GM19351 (cell line): ENCODE measurements around the gene SPNS1.
"Not testable (repeated sequence)": the region's sequence is repeated elsewhere in the genome, so short reads cannot be mapped to it uniquely, and the experiment has no call there.

Experiments used
- ATAC-seq: cut with Tn5 transposase; IDR thresholded peaks from one replicate; pipeline ENCODE4 v1.9.1; 2021; ENCODE audit warnings: mild to moderate bottlenecking, moderate library complexity; ENCODE audit not compliant: unreplicated experiment

The SPNS1 gene

DNA sequence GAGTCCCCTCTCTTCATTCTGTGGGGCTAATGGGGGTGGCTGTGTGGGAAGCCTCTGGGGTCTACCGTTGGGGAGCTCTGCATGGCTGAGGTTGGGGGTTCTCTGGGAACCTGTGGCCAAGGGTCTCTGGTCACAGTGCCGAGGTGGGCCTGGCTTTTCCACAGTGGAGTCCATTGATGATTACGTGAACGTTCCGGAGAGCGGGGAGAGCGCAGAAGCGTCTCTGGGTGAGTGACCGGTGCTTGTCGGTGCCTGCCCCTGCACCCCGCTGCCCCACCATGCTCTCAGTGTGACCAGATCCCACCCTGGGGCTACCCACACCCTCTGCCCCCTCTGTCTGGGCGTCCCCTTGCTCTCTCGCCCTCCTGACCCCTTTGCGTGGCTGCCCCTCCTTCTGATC, 14.8 kb downstream of the SPNS1 start:
- no peak for ATAC-seq

- no peak for ATAC-seq
Observed at GRCh38 chr16:28990375-28991040, 15.9 kb downstream of the SPNS1 start.

- no peak for ATAC-seq
Observed at GRCh38 chr16:28991687-28992086, 17.1 kb downstream of the SPNS1 start.

- no peak for ATAC-seq
Observed at GRCh38 chr16:28992496-28992895, 17.9 kb downstream of the SPNS1 start.

- no peak for ATAC-seq
Observed at GRCh38 chr16:28998837-28999236, 24.3 kb downstream of the SPNS1 start.

DNA sequence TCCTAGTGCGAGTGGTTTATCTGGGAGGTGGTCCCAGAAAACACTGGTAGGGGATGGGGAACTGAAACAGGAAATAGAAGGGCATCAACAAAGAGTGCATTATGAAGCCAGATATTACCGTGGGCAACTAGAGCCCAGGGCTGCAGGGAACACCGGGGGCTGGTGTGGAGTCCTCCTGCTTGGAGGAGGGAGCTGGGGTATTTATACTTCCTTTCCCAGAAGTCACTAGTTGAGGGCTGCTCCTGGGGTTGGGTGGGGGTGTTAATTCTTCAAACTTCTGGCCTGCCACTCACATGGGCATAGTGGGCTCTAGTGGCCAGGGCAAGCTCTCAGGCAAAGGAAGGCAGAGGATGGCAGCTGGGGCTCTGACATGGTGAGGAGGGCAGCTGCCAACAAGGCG, 25.0 kb downstream of the SPNS1 start:
- ATAC-seq, result no peak

GRCh38 chr16:29000019-29000418, 25.4 kb downstream of the SPNS1 start:
- no peak for ATAC-seq

- not testable (repeated sequence) for ATAC-seq
Observed at GRCh38 chr16:29004496-29005139, 30.0 kb downstream of the SPNS1 start.

DNA sequence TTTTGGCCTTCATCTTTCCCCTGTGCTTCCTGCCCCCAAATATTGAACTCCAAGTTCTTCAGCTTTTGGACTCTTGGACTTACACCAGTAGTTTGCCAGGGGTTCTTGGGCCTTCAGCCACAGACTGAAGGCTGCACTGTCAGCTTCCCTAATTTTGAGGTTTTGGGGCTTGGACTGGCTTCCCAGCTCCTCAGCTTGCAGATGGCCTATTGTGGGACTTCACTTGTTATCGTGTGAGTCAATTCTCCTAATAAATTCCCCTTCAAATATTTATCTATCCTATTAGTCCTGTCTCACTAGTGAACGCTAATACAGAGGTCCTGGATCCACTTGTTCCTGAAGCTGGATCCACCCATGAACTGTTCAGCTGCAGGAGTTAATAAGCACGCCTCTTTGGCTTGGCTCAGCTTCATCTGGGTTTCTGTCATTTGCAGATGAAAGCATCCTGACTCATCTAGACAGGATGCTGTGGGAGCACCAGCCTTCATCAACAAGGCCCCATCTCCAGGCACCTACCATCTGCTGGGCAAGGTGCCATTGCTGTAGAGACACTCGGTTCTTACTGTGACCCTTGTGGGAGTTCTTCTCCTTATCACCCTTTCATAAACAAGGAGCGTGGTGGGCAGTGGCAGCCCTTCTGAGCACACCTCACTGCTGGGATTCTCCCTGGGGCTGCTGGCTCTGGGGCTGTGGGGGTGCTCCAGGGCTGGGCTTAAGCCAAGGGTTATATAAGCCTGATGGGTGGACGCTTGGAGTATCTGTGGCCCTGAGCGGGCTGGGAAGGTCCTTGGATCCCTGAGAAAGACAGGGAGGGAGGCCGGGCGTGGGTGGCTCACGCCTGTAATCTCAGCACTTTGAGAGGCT, 33.4 kb downstream of the SPNS1 start:
- no peak for ATAC-seq

DNA sequence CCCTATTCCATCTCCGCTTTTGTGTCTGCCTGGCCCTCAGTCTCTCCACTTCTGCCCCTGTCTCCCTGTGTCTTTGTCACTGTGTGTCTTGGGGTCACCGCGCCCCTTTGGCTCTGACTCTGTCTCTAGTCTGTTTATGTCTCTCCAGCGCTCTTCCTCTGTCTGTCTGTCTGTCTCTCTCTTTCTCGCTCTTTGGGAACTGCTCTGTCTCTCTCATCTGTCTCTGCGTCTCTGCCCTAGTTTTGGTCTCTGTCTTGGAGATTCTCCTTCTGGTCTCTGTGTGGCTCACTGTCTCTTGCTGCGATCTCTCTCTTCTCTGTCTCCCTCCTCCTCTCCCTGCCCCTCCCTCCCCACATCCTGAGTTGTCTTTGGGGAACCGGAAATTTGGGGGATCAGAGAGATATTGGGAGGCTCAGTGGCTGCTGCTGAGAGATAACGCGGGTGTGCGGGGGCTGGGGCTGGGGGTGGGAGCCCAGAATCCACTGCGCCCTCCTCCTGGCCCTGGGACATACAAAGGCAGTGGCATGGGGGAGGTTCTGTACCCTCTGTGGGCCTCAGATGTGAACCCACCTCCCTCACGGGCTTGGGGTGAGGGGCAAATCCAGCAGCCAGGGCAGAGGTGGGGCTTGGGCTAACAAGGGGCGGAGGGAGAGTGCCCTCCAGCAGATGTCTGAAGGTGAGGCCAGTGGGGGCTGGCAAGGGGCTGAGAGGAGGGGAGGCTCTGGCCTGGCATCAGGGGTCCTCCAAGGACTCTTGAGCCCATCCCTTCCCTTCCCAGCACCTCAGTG, 34.7 kb downstream of the SPNS1 start:
- ATAC-seq, result no peak

DNA sequence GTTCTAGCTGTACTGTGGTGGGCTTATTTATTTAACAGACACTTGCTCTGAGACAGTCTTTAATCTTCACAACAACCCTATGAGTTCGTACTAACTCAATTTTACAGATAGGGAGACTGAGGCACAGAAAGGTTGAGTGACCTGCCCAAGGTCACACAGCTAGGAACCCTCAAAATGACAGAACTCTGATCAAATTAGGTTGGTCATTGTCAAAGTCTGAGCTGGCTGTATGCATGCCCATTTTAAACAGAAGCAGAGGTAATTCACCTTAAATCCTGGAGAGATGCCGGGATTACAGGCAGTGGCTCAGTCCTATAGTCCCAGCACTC, 35.2 kb downstream of the SPNS1 start:
- ATAC-seq, result no peak

- no peak for ATAC-seq
Observed at GRCh38 chr16:29011112-29011511, 36.5 kb downstream of the SPNS1 start.

DNA sequence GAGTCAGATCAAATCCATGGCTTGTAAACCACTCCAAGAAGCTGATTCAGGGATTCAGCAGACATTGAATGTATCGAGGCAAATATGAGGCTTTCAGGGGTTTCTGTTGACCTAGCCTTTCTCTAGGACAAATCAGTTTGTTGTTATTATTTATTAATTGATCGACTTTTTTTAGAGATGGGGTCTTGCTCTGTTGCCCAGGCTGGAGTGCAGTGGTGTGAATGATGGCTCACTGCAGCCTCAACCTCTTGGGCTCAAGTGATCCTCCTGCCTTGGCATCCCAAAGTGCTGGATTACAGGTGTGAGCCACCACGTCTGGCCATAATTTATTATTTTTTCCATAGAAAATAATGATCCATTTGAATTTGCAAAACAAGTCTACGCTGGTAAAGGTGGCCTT, 37.3 kb downstream of the SPNS1 start:
- ATAC-seq, result no peak

DNA sequence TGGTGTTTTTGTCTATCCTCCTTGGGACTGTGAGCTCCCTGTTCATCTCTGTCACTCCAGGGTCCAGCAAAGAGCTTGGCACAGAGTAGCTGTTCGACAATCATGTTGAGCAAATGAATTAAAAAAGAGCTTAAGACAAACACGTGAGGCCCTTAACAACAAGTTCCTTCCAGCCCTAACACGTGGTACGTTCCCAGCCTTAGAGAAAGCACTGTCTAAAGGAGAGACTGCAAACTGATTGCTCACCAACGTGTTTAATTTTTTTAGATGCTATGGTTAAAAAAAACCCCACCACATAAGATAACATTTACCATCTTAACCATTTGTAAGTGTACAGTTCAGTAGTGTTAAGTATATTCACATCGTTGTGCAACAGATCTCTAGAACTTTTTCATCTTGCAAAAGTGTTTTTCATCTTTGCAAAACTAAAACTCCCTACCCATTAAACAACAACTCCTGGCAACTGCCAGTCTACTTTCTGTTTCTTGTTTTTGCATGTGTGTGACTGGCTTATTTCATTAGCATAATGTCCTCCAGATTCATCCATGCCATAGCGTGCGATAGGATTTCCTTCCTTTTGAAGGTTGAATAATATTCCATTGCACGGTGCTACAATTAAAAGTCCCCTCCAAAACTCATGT, 38.5 kb downstream of the SPNS1 start:
- ATAC-seq, result no peak

DNA sequence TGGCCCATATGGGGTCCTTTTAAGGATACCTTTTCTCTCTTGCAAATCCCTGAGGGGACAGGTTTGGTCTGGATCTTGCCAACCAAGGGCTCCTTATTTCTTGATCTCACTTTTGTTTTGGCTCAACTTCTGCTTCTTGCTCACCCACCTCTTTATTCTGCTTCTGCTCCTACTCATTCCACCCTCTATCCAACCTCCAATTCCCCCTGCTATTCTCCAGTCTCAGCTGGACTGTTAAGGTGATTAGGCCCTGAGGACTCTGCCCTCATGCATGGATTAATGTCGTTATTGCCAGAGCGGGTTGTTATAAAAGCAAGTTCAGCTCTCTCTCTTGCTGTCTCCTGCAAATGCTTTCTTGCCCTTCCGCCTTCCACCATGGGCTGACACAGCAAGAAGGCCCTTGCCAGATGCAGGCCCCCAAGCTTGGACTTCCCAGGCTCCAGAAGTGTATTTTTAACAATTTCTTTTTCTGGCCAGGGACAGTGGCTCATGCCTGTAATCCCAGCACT, 40.0 kb downstream of the SPNS1 start:
- ATAC-seq, result no peak

DNA sequence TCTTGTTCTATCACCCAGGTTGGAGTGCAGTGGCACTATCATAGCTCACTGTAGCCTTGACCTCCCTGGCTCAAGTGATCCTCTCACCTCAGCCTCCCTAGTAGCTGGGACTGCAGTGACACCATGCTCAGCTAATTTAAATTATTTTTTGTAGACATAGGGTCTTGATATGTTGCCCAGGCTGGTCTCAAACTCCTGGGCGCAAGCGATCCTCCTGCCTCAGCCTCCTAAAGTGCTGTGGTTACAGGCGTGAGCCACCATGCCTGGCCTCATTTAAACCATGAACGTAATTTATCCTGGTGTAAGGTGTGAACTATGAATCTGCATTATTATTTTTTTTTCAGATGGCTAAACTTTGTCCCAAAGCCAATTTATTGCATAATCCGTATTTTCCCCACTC, 47.6 kb downstream of the SPNS1 start:
- no peak for ATAC-seq

DNA sequence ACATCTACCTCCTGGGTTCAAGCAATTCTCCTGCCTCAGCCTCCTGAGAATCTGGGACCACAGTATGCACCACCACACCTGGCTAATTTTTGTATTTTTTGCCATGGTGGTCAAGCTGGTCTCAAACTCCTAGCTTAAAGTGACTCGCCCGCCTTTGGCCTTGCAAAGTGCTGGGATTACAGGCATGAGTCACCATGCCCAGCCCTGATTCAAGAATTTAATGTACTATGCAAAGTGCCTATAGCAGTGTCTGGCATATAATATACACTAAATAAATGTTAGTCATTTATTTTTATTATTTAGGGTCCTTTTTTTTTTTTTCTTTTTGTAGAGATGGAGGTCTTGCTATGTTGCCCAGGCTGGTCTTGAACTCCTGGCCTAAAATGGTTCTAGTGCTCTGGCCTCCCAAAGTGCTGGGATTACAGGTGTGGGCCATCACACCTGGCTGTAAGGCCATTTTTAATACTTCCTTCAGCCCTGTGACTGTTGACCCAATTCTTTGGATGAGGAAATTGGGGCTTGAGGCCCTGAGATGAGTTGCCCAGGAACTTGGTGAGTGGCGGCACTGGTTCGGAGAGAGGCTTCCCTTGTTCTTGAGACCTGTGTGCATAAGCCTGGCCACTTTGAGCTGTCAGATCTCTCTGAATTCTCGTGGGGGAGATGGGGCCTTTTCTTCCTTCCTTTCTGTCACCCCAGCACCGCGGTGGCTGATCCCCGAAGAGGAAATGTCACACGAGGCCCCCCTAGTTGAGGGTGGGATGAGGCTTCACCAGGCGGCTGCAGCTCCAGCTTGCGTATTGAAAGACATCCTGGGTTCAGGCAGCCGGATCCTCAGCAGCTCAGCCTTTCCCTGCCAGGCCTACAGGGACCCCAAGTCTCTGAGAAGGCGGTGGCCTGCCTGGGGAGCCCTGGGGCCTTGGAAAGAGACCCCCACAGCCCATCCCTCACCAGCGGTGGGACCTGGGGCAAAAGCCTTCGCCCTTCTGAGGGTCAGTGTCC, 49.0 kb downstream of the SPNS1 start:
- ATAC-seq, result no peak

- ATAC-seq, result no peak
Observed at GRCh38 chr16:29024278-29024677, 49.7 kb downstream of the SPNS1 start.

GRCh38 chr16:29025218-29025617, 50.6 kb downstream of the SPNS1 start:
- ATAC-seq, result no peak
